Esophagus muscularis mucosa (tissue), 4 donors: ENCODE data around the gene CISD3. TPM values are rescaled to one million over a fixed set of nuclear protein-coding genes. Genes with fewer than 3 reads are reported as not detected.

Experiments
- DNase-seq: peaks from one replicate; pipeline ENCODE4 v3.0.0-alpha.2; 2017; ENCODE audit errors: extremely low spot score
- H3K27ac ChIP-seq, 4 donors: fragments of 200-600 bp; sonication (generic); replicated peaks in 1 of 4; 1 replicate in 3 of 4; 2 replicates in 1 of 4; pipeline ENCODE4 v1.5.1; 2016 to 2019; ENCODE audit warnings: mild to moderate bottlenecking in 1 of 4
- H3K27me3 ChIP-seq, 4 donors: fragments of 200-600 bp; sonication (generic); one replicate each; pipeline versions ENCODE4 v1.5.1 to v1.6.0; 2016 to 2019
- H3K36me3 ChIP-seq, 4 donors: fragments of 200-600 bp; sonication (generic); one replicate each; pipeline ENCODE4 v1.5.1; 2016 to 2019
- H3K4me1 ChIP-seq, 4 donors: fragments of 200-600 bp; sonication (generic); one replicate each; pipeline ENCODE4 v1.5.1; 2016 to 2019
- H3K4me3 ChIP-seq, 4 donors: fragments of 200-600 bp; sonication (generic); 1 replicate in 2 of 4; 2 replicates in 2 of 4; pipeline ENCODE4 v1.5.1; 2016 to 2019; ENCODE audit warnings: mild to moderate bottlenecking in 4 of 4, moderate library complexity in 1 of 4
- H3K9me3 ChIP-seq, 4 donors: fragments of 200-600 bp; sonication (generic); 1 replicate in 3 of 4; 2 replicates in 1 of 4; pipeline ENCODE4 v1.5.1; 2016 to 2019
- EP300 ChIP-seq: sonication (generic); formaldehyde crosslinking; IDR thresholded peaks from one replicate; pipeline ENCODE4 v1.6.1; 2017; ENCODE audit warnings: antibody characterized with exemption
- POLR2A ChIP-seq: fragments of 450-650 bp; IDR thresholded peaks from one replicate; pipeline ENCODE4 v1.6.1; 2017; ENCODE audit warnings: antibody characterized with exemption, moderate library complexity, mild to moderate bottlenecking, low read depth
- POLR2AphosphoS5 ChIP-seq, 2 donors: sonication (generic); formaldehyde crosslinking; IDR thresholded peaks; one replicate each; pipeline ENCODE4 v1.6.1; 2017; ENCODE audit warnings: antibody characterized with exemption in 2 of 2
- WGBS: methylation state at CpG from one replicate; pipeline ENCODE4 v1.1.5; 2018; 5-methylcytosine and 5-hydroxymethylcytosine counted together
- intact Hi-C: fragments of 100-400 bp; cut with DNase I; formaldehyde crosslinking; loops from one replicate; pipeline ENCODE4 v1.15.1; 2023
- total RNA-seq, 4 donors: library from RNA; depleted of rRNA; stranded (reverse); fragments of >200 nt; gene quantifications; one replicate each; pipeline versions ENCODE4 v1.1.0 to v1.2.1, GENCODE V29; 2016
- TF ChIP-seq, protein P1 (sequence below), 3 experiments: fragments of 200-600 bp in 2 of 3; fragments of 450-650 bp in 1 of 3; sonication (generic) in 2 of 3; IDR thresholded peaks; one replicate each; pipeline ENCODE4 v1.5.1; 2017 to 2019; ENCODE audit warnings: antibody characterized with exemption in 3 of 3, mild to moderate bottlenecking in 2 of 3, moderate library complexity in 1 of 3

The CISD3 gene
- total RNA-seq, 4 donors from 2014 or later = 10.1 to 18.5 (median 18.0) TPM

DNA sequence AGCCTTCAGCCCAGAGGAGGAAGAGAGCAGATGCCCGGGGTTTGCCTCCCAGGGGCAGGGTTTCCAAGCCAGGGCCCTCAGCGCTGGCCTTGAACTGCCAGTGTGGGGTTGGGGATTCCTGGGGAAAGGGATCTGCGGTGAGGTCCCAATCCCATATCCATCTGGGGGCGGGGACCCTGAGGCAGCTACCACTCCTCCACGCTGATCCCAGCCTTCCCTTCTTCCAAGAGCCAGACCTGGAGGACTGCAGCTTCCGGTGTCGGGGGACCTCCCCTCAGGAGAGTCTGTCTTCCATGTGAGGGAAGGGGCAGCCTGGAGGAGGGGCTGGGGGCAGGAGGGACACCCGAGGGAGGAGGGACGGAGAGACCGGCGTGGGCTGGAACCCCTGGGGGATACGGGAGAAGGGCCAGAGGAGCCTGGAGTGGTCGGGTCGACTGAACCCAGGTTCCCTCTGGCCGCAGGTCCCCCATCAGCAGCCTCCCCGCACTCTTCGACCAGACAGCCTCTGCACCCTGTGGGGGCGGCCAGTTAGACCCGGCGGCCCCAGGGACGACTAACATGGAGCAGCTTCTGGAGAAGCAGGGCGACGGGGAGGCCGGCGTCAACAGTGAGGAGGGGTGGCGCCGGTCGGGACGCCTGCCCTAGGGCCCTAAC, 10.7 kb upstream of the CISD3 start:
- 79% methylated on average over 29 of the region's 29 CpGs for WGBS
- Histone ChIP-seq H3K4me1 (peaks cover 4 to 26% (median 12%) of the 10 kb centered on the region in 4 donors), H3K27ac (peak overlapping the region in 1 of 4 donors; percentile 2), H3K9me3 (no peaks in the 10 kb centered on the region), H3K27me3 (no peaks in the 10 kb centered on the region), H3K36me3 (peaks cover 59 to 98% (median 90%) of the 10 kb centered on the region in 4 donors), H3K4me3 (no peak overlapping the region)
- no peak for TF ChIP-seq POLR2AphosphoS5 (IDR thresholded peaks at IDR 0.05)
- no peak for TF ChIP-seq EP300
- no peak for TF ChIP-seq POLR2A
- TF ChIP-seq, protein P1, sequence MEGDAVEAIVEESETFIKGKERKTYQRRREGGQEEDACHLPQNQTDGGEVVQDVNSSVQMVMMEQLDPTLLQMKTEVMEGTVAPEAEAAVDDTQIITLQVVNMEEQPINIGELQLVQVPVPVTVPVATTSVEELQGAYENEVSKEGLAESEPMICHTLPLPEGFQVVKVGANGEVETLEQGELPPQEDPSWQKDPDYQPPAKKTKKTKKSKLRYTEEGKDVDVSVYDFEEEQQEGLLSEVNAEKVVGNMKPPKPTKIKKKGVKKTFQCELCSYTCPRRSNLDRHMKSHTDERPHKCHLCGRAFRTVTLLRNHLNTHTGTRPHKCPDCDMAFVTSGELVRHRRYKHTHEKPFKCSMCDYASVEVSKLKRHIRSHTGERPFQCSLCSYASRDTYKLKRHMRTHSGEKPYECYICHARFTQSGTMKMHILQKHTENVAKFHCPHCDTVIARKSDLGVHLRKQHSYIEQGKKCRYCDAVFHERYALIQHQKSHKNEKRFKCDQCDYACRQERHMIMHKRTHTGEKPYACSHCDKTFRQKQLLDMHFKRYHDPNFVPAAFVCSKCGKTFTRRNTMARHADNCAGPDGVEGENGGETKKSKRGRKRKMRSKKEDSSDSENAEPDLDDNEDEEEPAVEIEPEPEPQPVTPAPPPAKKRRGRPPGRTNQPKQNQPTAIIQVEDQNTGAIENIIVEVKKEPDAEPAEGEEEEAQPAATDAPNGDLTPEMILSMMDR (IDR thresholded peaks at IDR 0.05) = no peak
- intact Hi-C loops = no loop called here
- DNase-seq = no peak

DNA sequence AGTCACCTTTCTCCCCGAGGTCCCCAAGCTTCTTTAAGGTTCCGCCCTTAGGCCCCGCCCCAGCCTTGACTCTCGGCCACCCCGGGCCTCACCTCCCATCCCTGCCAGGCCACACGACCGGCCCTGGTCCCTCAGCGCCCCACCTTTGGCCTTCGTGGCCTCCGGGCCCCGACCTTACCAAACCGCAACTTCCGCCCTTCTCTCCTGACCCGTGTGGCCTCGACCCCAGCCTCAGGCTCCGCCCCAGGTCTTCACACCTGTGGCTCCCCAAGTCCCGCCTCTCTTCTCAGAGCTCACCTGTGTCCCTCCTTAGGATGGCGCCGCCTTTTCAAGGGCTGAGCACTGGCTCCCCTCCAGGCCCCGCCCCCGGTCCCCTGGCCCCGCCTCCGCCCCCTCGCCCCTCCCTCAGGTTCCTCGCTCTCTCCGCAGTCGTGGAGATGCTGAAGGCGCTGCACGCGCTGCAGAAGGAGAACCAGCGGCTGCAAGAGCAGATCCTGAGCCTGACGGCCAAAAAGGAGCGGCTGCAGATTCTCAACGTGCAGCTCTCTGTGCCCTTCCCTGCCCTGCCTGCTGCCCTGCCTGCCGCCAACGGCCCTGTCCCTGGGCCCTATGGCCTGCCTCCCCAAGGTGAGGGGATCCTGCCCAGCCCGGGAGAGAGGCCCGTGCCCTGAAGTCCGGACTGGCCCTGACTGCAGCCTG, 10.0 kb upstream of the CISD3 start:
- Histone ChIP-seq H3K27ac (no peak overlapping the region), H3K27me3 (no peaks in the 10 kb centered on the region), H3K4me1 (peaks cover 11 to 31% (median 18%) of the 10 kb centered on the region in 4 donors), H3K9me3 (no peaks in the 10 kb centered on the region), H3K4me3 (no peak overlapping the region), H3K36me3 (peaks cover 54 to 98% (median 90%) of the 10 kb centered on the region in 4 donors)
- DNase-seq = no peak
- WGBS = 76% methylated on average over 27 of the region's 39 CpGs
- no peak for TF ChIP-seq POLR2AphosphoS5 (IDR thresholded peaks at IDR 0.05)
- TF ChIP-seq POLR2A = no peak
- TF ChIP-seq, protein P1 (IDR thresholded peaks at IDR 0.05) = no peak
- no peak for TF ChIP-seq EP300
- intact Hi-C loops = no loop called here

DNA sequence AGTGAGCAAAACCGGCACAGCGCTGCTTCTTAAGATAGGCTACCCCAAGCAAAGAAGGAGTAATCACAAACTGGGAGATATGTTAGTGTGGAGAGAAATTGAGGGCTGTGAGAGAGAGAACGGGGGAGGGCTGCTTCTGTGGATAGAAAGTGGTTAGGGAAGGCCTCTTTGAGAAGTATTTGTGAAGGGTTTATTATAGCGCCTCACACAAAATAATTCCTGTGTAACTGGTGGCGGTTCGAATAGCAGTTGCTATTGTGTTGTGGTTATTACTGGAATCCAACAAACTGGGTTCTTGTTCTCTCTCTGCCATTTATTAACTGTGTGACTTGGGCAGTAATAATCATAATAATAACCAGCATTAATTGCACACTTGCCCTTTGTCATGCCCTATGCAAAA, 9.2 kb upstream of the CISD3 start:
- H3K27ac ChIP-seq = no peak overlapping the region
- peaks cover 12 to 31% (median 19%) of the 10 kb centered on the region in 4 donors for H3K4me1 ChIP-seq
- H3K36me3 ChIP-seq = peaks cover 49 to 97% (median 87%) of the 10 kb centered on the region in 4 donors
- intact Hi-C loops = no loop called here
- TF ChIP-seq POLR2A (no peak), EP300 (no peak), POLR2AphosphoS5 (IDR thresholded peaks at IDR 0.05) (no peak)
- TF ChIP-seq, protein P1 (IDR thresholded peaks at IDR 0.05) = no peak
- no peak overlapping the region for H3K4me3 ChIP-seq
- DNase-seq = no peak
- no peaks in the 10 kb centered on the region for H3K27me3 ChIP-seq
- no peaks in the 10 kb centered on the region for H3K9me3 ChIP-seq
- 82% methylated on average over 6 of the region's 6 CpGs for WGBS

DNA sequence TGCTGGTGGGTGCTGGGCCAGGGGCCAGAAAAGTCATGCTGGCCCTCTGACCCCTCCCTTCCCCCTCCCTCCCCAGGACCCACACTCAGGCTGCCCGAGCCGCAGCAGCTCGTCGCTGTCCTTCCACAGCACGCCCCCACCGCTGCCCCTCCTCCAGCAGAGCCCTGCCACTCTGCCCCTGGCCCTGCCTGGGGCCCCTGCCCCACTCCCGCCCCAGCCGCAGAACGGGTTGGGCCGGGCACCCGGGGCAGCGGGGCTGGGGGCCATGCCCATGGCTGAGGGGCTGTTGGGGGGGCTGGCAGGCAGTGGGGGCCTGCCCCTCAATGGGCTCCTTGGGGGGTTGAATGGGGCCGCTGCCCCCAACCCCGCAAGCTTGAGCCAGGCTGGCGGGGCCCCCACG, 8.3 kb upstream of the CISD3 start:
- intact Hi-C loops = no loop called here
- no peaks in the 10 kb centered on the region for H3K9me3 ChIP-seq
- WGBS = 85% methylated on average over 15 of the region's 16 CpGs
- H3K27ac ChIP-seq = peak overlapping the region in 1 of 4 donors; percentile 27
- H3K4me1 ChIP-seq = peaks cover 12 to 31% (median 19%) of the 10 kb centered on the region in 4 donors
- DNase-seq = no peak
- peaks cover 41 to 95% (median 79%) of the 10 kb centered on the region in 4 donors for H3K36me3 ChIP-seq
- no peak overlapping the region for H3K4me3 ChIP-seq
- TF ChIP-seq EP300 = no peak
- no peak for TF ChIP-seq POLR2A
- TF ChIP-seq POLR2AphosphoS5 (IDR thresholded peaks at IDR 0.05) = no peak
- TF ChIP-seq, protein P1 (IDR thresholded peaks at IDR 0.05) = no peak
- H3K27me3 ChIP-seq = no peaks in the 10 kb centered on the region
